AG04449 (cell line): ENCODE results near the gene COBL.

Experiments used
- CTCF ChIA-PET: fragments of 350-600 bp; formaldehyde crosslinking; extraction: SDS; loops from one replicate; lab custom pipeline; 2021; ENCODE audit warnings: antibody characterized with exemption; lab: Yijun Ruan, JAX
- POLR2A ChIA-PET: fragments of 400-600, 350-600 bp; formaldehyde crosslinking; extraction: SDS; loops from one replicate; lab custom pipeline; 2020; ENCODE audit warnings: antibody characterized with exemption, inconsistent platforms; lab: Yijun Ruan, JAX
- DNase-seq: peaks from one replicate; pipeline ENCODE4 v3.0.0-alpha.2; 2010; ENCODE audit warnings: low read depth, low spot score
- H3K4me3 ChIP-seq: 2 replicates; pipeline ENCODE4 v1.5.1; 2011; ENCODE audit warnings: low read depth, mild to moderate bottlenecking, control low read depth, low read length
- TF ChIP-seq, protein P1 (sequence below): IDR thresholded peaks from one replicate; pipeline ENCODE4 v1.5.1; 2011; ENCODE audit warnings: mild to moderate bottlenecking, moderate library complexity, low read length, control low read depth, inconsistent platforms; ENCODE audit not compliant: insufficient read depth; ENCODE audit errors: missing control alignments

COBL gene

DNA sequence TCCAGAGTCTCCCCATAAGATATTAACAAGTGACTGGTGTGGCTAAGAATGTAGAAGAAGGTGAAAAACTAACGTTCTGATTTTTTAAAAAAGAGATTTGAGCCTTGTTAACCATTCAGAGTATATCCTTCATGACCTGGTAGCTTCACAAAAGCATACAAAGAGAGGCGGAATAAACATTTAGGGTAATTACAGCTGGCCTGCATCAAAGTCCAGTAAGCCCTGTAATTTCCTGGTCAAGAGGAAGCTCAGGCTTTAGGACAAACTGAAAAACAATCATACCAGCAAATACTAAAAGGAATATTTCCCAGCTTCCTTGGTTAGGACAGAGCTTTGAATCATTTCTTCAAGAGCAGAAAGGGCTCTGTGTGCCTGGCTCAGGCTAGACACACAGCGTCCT is 165.2 kb downstream of the COBL start:
- TF ChIP-seq, protein P1, sequence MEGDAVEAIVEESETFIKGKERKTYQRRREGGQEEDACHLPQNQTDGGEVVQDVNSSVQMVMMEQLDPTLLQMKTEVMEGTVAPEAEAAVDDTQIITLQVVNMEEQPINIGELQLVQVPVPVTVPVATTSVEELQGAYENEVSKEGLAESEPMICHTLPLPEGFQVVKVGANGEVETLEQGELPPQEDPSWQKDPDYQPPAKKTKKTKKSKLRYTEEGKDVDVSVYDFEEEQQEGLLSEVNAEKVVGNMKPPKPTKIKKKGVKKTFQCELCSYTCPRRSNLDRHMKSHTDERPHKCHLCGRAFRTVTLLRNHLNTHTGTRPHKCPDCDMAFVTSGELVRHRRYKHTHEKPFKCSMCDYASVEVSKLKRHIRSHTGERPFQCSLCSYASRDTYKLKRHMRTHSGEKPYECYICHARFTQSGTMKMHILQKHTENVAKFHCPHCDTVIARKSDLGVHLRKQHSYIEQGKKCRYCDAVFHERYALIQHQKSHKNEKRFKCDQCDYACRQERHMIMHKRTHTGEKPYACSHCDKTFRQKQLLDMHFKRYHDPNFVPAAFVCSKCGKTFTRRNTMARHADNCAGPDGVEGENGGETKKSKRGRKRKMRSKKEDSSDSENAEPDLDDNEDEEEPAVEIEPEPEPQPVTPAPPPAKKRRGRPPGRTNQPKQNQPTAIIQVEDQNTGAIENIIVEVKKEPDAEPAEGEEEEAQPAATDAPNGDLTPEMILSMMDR: no peak
- ChIA-PET CTCF (interaction anchor here (5.6 to 6.2 kb wide), 2 partner anchors 10 kb away, joined by 47 to 69 read pairs; no protein-coding TSS in a partner anchor), POLR2A (no interaction called here)
- DNase-seq: no peak
- no peak overlapping the region for H3K4me3 ChIP-seq

DNA sequence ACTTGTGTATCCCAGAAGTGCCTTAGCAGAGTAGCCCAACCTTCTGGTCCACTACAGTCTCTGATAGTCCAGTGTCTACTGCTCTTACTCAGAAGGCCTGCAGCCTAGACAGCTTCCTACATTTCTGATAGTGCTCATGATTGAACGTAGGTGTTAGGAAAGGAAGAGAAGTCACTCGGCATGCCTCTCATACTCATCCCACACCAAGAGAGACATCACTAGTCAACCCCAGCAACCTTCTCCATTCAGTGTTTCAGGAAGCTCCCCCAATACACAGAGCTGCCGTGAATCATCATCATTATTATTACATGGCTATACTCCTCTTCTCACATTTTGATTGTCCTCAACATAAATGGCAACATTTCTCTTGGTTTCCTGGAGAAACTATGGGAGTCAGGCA is 166.4 kb downstream of the COBL start:
- POLR2A ChIA-PET: no interaction called here
- CTCF ChIA-PET: interaction anchor here (2.4 to 5.6 kb wide), 2 partner anchors 9 to 11 kb away, joined by 10 to 69 read pairs; no protein-coding TSS in a partner anchor
- H3K4me3 ChIP-seq: no peak overlapping the region
- TF ChIP-seq, protein P1: no peak
- no peak for DNase-seq

DNA sequence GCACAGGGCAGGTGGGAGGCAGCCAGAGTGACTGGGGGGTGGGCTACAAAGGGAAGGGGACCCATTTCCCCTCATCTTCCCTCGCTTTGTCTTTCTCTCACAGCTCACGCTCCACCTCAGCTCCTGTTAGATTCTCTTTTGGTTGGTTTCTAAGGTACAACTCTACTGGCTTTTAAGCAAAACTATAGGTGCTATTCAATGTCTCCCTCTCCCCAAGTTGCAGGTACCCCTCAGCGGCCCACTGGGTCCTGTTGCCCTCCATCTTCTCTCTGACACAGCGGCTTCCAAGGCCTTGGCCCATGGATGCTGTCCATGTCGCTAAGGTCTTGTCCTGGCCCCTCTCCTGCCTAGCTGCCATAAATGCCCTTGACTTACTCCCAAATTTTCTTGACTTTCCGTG is 168.4 kb downstream of the COBL start:
- ChIA-PET CTCF (interaction anchor here (2.0 to 2.4 kb wide), 2 partner anchors 7 to 13 kb away, joined by 7 to 10 read pairs; no protein-coding TSS in a partner anchor), POLR2A (no interaction called here)
- TF ChIP-seq, protein P1: no peak
- H3K4me3 ChIP-seq: no peak overlapping the region
- DNase-seq: no peak

DNA sequence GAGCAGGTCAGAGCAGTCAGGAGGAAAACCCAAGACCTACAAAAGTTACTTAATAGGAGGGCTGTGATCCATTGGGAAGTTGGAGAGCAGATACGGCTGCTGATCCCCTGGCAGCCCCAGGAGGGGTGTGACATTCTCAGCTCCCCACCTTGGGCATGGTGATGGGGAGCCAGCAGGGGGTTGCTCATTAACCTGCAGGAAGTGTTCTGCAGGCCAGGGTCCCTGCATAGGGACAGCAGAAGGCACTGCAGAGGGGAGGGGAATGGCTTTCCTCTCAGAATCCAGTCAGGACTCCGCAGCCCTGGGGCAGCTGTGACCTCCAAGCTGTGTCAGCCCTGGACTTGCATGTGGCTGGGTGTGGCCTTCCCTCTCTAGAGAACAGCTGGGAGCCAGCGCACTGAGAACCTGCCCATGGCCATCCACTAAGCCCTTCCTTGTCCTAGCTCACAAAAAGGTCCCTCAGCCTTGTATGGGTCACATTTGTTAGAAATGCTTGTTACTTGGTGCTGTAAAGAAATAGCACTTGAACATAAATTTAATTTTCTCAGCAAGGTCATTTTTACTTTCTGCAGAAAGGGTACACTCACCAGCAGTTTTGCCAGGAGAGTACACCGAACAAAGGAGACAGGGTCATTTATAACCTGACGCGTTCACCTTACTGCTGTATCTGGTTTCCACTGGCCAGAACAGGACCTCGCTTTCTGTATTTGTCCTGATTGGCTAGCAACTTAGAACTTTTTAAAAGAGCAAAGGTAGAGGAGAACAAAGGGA is 169.6 kb downstream of the COBL start:
- CTCF ChIA-PET: interaction anchor here (2.0 kb wide), 1 partner anchor 14 kb away, joined by 7 read pairs; no protein-coding TSS in a partner anchor

DNA sequence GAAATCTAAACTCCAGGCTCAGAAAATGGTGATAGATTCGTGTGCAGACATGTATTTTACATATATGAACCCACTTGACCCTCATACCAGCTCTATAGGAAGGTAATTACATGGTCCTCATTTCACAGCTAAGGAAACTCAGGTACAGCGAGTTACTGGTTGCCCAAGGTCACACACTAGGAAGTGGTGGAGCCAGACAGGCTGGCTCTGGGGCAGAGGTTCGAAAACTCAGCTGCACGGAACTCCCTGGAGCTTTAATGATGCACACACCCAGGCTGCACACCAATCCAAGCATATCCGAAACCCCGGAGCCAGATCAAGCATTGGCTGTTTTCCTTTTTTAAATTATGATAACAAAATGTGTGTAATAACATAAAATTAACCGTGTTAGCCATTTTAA is 172.4 kb downstream of the COBL start:
- TF ChIP-seq, protein P1: no peak
- ChIA-PET CTCF (interaction anchor here (0.8 to 6.1 kb wide), 6 partner anchors 13 to 728 kb away, joined by 3 to 119 read pairs (median 4); no protein-coding TSS in a partner anchor), POLR2A (no interaction called here)
- H3K4me3 ChIP-seq: no peak overlapping the region
- no peak for DNase-seq

More for the DNA sequence above, 169.6 kb downstream of the COBL start:
- H3K4me3 ChIP-seq: no peak overlapping the region
- DNase-seq: no peak
- TF ChIP-seq, protein P1: no peak
- POLR2A ChIA-PET: no interaction called here

DNA sequence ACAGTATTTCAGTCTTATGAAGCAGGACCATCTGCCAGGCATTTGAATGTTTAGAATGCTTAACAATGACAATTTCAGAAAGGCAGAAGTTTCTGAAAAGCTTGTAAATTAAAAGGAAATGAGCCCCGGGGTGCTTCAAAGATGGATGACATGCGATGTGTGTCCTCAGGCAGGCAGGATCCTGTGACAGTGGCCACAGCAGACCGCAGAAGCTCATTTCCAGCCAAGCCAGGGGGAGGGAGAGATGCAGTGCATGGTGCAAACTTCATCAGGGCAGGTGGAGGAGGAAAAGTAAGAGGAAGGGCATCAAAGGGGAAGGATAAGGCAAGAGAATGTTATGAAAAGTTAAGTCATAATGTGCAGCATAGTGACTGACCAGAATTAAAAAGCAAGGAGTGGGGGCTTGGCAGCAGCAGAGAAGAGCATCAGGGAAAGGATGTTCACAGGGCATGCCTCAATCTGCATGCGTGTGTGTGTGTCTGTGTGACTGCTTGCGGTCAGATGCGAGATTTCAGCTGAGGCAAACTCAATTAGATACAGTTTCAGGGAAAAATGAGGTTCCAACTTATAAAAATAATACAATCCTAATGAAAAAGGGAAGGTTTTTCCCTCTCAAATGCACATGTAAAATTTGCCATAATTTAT is 173.7 kb downstream of the COBL start:
- ChIA-PET CTCF (interaction anchor here (0.6 to 6.1 kb wide), 21 partner anchors 8 to 999 kb away, joined by 3 to 119 read pairs (median 5); no protein-coding TSS in a partner anchor), POLR2A (no interaction called here)
- TF ChIP-seq, protein P1: no peak
- H3K4me3 ChIP-seq: no peak overlapping the region
- DNase-seq: no peak
